PC-9 (cell line): ENCODE measurements around the gene STARD13. TPM values are rescaled to one million over a fixed set of nuclear protein-coding genes. Genes with fewer than 3 reads are reported as not detected.

Experiments
- BruUV-seq: library from RNA; stranded (reverse); fragments of 400-500 nt; replicated peaks from 2 replicates; lab custom pipeline; 2021; lab: Mats Ljungman, UMichigan
- CTCF ChIA-PET: fragments of 300-600 bp; sonication (Branson Sonifier 250); formaldehyde crosslinking; loops from one replicate; lab custom pipeline; 2022; ENCODE audit warnings: antibody characterized with exemption; lab: Charles Lee
- POLR2A ChIA-PET: fragments of 300-600 bp; sonication (Branson Sonifier 250); formaldehyde crosslinking; loops from one replicate; lab custom pipeline; 2022; ENCODE audit warnings: antibody characterized with exemption; ENCODE audit not compliant: unreplicated experiment; lab: Charles Lee
- DNase-seq, 2 experiments: peaks; one replicate each; pipeline versions ENCODE4 v3.0.0 to v3.0.0-alpha.2; 2015 to 2022; ENCODE audit warnings: mixed read lengths in 1 of 2
- H2AFZ ChIP-seq: fragments of 200-600 bp; sonication (generic); 2 replicates; pipeline ENCODE4 v1.8.1; 2017; ENCODE audit warnings: antibody characterized with exemption
- H3F3A ChIP-seq: fragments of 200-600 bp; sonication (generic); 2 replicates; pipeline ENCODE4 v1.8.1; 2017; ENCODE audit warnings: antibody characterized with exemption, mild to moderate bottlenecking, low read depth; ENCODE audit not compliant: insufficient read depth
- H3K27ac ChIP-seq: fragments of 200-600 bp; sonication (generic); 2 replicates; pipeline ENCODE4 v1.6.1; 2016; ENCODE audit warnings: mixed run types
- H3K27me3 ChIP-seq: fragments of 200-600 bp; sonication (generic); 2 replicates; pipeline ENCODE4 v1.6.1; 2016; ENCODE audit warnings: low read depth, mixed run types; ENCODE audit not compliant: insufficient read depth
- H3K36me3 ChIP-seq: fragments of 200-600 bp; sonication (generic); 2 replicates; pipeline ENCODE4 v1.6.1; 2016; ENCODE audit warnings: low read depth, mixed run types
- H3K4me1 ChIP-seq: fragments of 200-600 bp; sonication (generic); replicated peaks from 2 replicates; pipeline ENCODE4 v1.6.1; 2016; ENCODE audit warnings: mixed run types; ENCODE audit not compliant: insufficient read depth
- H3K4me2 ChIP-seq: fragments of 200-600 bp; sonication (generic); 2 replicates; pipeline ENCODE4 v1.6.1; 2017; ENCODE audit warnings: mixed run types
- H3K4me3 ChIP-seq: fragments of 200-600 bp; sonication (generic); 2 replicates; pipeline ENCODE4 v1.6.1; 2016; ENCODE audit warnings: mixed run types
- H3K79me2 ChIP-seq: fragments of 200-600 bp; sonication (generic); 2 replicates; pipeline ENCODE4 v1.6.1; 2017; ENCODE audit warnings: low read depth, mixed run types
- H3K9me2 ChIP-seq: fragments of 200-600 bp; sonication (generic); 2 replicates; pipeline ENCODE4 v1.8.1; 2017; ENCODE audit warnings: mild to moderate bottlenecking; ENCODE audit not compliant: insufficient read depth
- H3K9me3 ChIP-seq: fragments of 200-600 bp; sonication (generic); 2 replicates; pipeline ENCODE4 v1.8.1; 2016; ENCODE audit warnings: low read depth; ENCODE audit not compliant: insufficient read depth
- H4K20me1 ChIP-seq: fragments of 200-600 bp; sonication (generic); 2 replicates; pipeline ENCODE4 v1.8.1; 2017; ENCODE audit not compliant: insufficient read depth
- CTCF ChIP-seq: fragments of 200-600 bp; sonication (generic); conservative IDR thresholded peaks from 2 replicates; pipeline ENCODE4 v1.6.1; 2017; ENCODE audit warnings: mixed run types, antibody characterized with exemption, mild to moderate bottlenecking, moderate library complexity
- EZH2 ChIP-seq: fragments of 200-600 bp; sonication (generic); IDR thresholded peaks from 2 replicates; pipeline ENCODE4 v1.8.0; 2017; ENCODE audit warnings: antibody characterized with exemption, low read depth
- intact Hi-C: fragments of 100-400 bp; cut with micrococcal nuclease; formaldehyde crosslinking; loops from one replicate; pipeline ENCODE4 v1.10.0; 2022; ENCODE audit not compliant: unreplicated experiment
- total RNA-seq: library from RNA; stranded (reverse); gene quantifications from 2 replicates; pipeline ENCODE4 v1.2.3, GENCODE V29; 2021

The STARD13 gene
- total RNA-seq, 1 experiment from 2014 or later: 19.6 TPM

- no peak overlapping the region for H2AFZ ChIP-seq
- no peak for DNase-seq
- H3K9me3 ChIP-seq: no peaks in the 10 kb centered on the region
- CTCF ChIA-PET: no interaction called here
- no peaks in the 10 kb centered on the region for H3K4me1 ChIP-seq
- H3K27ac ChIP-seq: no peak overlapping the region
- POLR2A ChIA-PET: no interaction called here
- H3K36me3 ChIP-seq: no peaks in the 10 kb centered on the region
- intact Hi-C loops: no loop called here
- no peaks in the 10 kb centered on the region; the same call in 1 of the 2 replicates for H3F3A ChIP-seq
- no peaks in the 10 kb centered on the region for H3K27me3 ChIP-seq
- no peaks in the 10 kb centered on the region for H4K20me1 ChIP-seq
- H3K4me3 ChIP-seq: no peak overlapping the region
- BruUV-seq: no TSS peak
- TF ChIP-seq EZH2 (no peak), CTCF (no peak)
- H3K9me2 ChIP-seq: no peaks in the 10 kb centered on the region
- H3K4me2 ChIP-seq: no peak overlapping the region
- no peaks in the 10 kb centered on the region for H3K79me2 ChIP-seq
These were observed 98.7 kb downstream of the STARD13 start for GRCh38 chr13:33186861-33187291.

DNA sequence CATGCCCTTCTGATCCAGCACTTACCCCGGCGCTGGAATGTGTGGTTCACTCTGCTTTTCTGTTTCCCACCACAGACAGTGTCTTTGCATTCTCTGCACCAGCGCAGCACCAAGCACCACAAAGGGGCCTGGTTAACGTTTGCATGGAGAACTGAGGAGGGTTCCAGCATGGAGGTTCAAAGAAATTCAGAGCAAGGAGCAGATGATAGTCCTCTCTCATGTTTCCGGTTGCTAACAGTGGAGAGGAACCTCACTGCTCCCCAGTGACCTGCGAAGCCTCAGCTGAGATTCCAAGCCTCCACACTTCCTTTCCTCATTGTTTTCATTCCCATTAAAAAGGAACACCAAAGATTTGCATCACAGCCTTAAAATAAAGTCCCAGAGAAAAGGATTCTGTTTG lies 99.7 kb downstream of the STARD13 start:
- Histone ChIP-seq H3K4me3 (no peak overlapping the region), H3K4me2 (no peak overlapping the region), H3F3A (no peaks in the 10 kb centered on the region; the same call in 1 of the 2 replicates), H3K27me3 (no peaks in the 10 kb centered on the region), H3K79me2 (no peaks in the 10 kb centered on the region), H2AFZ (no peak overlapping the region), H4K20me1 (no peaks in the 10 kb centered on the region), H3K36me3 (no peaks in the 10 kb centered on the region), H3K9me2 (no peaks in the 10 kb centered on the region), H3K27ac (no peak overlapping the region), H3K9me3 (no peaks in the 10 kb centered on the region), H3K4me1 (no peaks in the 10 kb centered on the region)
- no TSS peak for BruUV-seq
- ChIA-PET CTCF (no interaction called here), POLR2A (no interaction called here)
- intact Hi-C loops: no loop called here
- TF ChIP-seq EZH2 (no peak), CTCF (no peak)
- DNase-seq: no peak

DNA sequence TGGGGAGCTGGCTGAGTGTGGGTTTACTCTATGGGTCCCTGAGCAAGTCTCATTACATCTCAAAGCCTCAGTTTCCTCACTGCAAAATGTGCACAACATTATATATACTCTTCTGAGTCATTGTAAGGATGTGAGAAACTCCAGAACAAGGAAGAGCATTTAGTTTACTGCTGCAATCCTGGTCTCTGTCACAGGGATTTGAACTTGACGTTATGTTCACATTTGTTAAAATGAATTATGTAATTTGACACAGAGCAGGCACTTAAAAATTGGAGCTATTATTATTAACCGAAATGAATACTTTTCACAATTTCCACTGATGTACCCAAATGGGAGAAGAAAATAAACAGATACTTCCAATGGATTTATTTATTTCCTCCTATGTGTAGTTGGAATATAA lies 101.0 kb downstream of the STARD13 start:
- H2AFZ ChIP-seq: no peak overlapping the region
- H3K4me1 ChIP-seq: no peaks in the 10 kb centered on the region
- no peak for DNase-seq
- no peak overlapping the region for H3K4me2 ChIP-seq
- no peaks in the 10 kb centered on the region; the same call in 1 of the 2 replicates for H3F3A ChIP-seq
- no peaks in the 10 kb centered on the region for H3K27me3 ChIP-seq
- H3K27ac ChIP-seq: no peak overlapping the region
- intact Hi-C loops: no loop called here
- no peaks in the 10 kb centered on the region for H3K79me2 ChIP-seq
- no peaks in the 10 kb centered on the region for H3K9me3 ChIP-seq
- no peaks in the 10 kb centered on the region for H4K20me1 ChIP-seq
- BruUV-seq: no TSS peak
- no peaks in the 10 kb centered on the region for H3K36me3 ChIP-seq
- TF ChIP-seq CTCF: no peak
- TF ChIP-seq EZH2: no peak
- H3K4me3 ChIP-seq: no peak overlapping the region
- no peaks in the 10 kb centered on the region for H3K9me2 ChIP-seq
- CTCF ChIA-PET: no interaction called here
- POLR2A ChIA-PET: interaction anchor here (0.6 kb wide), 1 partner anchor 420 kb away, joined by 7 read pairs; no protein-coding TSS in a partner anchor
